Measurements from ENCODE around the gene HSFX1.
"Not testable (repeated sequence)": the region's sequence is repeated elsewhere in the genome, so short reads cannot be mapped to it uniquely, and the experiment has no call there.

The HSFX1 gene, protein sequence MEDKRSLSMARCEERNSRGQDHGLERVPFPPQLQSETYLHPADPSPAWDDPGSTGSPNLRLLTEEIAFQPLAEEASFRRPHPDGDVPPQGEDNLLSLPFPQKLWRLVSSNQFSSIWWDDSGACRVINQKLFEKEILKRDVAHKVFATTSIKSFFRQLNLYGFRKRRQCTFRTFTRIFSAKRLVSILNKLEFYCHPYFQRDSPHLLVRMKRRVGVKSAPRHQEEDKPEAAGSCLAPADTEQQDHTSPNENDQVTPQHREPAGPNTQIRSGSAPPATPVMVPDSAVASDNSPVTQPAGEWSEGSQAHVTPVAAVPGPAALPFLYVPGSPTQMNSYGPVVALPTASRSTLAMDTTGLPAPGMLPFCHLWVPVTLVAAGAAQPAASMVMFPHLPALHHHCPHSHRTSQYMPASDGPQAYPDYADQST

DNA sequence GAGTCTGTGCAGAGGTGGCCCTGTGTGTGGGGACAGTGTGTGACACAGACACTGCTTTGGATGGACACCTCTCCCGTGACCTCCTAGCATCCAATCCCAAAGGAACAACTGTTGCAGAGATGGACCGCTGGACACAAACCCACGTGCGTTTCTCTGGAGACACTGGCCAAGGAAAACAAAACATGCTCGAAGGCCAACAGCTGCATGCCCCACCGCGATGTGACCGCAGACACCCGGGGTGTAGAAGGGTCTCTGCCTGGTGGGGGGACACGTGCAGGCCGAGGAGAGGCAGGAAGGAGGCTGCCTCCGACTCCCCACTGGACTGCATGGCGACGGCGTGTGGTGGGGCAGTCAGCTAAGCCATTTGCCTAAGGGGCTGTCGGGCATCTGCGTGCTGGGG is at the start of gene HSFX1:
TSS of gene HSFX1 (plus strand) at position 301 of the 400 bp plus-strand sequence. CDS start 614 bp downstream, outside the sequence.
- DNase-seq: not testable (repeated sequence)

DNA sequence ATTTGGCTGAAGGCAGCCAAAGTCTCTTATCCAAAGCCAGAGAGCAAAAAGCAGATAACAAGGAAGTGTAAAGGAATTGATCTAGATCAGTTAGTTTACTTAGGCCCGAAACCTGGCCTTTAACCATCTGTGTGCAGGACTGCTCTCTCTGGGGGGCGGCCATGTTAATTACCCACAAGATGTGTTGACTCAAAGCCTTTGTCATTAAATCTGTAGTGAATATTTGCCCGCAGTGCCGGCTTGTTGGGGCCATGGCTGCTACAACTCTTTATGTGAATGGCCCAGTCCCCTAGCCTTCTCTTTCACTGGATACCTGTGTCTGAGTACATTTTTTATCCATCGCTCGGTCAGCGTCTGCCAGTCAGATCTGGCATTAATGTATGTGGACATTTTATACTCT is 46.6 kb upstream of the HSFX1 start:
- DNase-seq: not testable (repeated sequence)

DNA sequence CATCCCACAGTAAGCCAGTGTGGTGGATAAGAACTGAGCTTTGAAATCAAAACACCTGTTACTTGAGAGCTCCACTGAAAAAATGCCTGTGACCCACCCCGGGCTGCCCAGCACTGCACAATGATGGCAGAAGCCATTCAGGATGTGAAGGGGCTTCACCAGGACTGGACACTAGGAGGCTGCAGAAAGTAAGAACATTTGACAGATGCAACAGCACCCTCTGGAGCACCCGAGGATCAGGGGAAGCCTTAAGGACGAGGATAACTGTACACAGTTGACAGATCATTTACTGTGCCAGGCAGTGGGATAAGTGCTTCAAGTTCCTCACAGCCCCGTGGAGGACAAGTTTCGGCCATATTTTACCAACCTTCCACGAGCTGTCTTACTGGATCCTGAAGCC is 31.6 kb upstream of the HSFX1 start:
- DNase-seq: not testable (repeated sequence)

DNA sequence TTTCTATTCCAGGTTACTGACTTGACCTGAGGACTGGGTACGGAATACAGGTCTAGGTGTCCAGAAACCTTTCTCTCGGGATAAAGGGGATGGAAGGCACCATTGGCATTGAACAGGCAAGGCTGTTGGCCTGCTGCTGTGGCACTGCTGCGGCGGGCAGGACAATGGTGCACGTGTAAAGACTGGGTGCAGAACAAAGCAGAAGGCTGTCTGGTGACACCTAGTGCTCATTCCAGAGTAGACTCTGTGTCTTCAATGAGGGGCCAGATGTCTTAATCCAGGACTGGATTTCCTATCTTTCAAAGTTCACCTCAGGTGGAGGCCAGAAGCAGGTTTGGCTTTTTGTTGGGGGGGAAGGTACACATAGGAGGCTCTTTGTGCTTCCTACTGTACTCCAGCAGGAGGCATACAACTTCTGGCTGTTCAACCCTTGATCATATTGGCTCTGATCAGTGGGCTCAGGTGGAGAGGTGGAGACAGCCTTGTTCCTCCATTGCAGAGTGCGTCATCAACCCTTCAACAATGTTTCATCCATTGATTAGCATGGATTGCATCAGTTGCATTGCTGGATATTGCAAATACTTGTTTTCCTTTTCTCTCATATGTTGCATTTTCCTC is 27.4 kb upstream of the HSFX1 start:
- DNase-seq: not testable (repeated sequence)

DNA sequence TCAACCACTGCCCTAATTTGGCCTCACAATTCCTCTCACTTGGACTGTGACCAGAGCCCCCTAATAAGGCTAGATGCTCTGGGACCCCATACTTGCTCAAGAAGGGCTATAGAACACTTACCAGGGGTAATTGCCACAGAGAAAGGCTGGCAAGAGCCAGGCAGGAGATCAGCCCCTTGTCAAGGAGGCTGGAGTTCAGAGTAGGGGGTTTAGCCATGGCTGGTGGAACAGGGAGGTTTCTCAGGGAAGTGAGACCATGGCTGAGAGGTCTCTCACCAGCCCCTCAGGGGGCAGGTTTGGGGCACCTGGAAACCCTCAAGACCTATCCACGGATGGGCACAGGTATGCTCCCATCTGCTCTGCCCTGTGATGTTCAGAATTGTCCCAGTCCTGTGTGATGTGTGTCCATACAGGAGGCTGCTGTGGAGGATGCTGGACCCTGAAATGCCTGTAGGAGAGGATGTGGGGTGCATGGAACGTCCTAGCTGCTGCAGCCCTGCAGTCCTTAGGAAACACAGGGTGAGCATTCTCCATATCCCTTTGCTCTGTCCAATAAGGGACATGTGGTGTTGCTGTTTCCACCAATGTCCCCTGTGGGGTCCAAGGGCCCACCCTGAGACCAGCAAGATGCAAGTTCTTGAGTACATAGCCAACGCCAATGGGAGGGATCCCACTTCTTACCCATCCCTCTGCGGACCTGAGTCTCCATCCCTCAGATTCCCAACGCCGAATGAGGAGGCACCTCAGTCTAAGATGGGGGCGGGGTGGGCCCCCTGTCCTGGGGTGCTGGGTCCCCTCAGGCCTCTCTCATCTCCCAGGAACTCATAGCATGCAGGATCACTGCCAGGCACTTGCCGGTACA is 16.4 kb upstream of the HSFX1 start:
- no peak for DNase-seq

DNA sequence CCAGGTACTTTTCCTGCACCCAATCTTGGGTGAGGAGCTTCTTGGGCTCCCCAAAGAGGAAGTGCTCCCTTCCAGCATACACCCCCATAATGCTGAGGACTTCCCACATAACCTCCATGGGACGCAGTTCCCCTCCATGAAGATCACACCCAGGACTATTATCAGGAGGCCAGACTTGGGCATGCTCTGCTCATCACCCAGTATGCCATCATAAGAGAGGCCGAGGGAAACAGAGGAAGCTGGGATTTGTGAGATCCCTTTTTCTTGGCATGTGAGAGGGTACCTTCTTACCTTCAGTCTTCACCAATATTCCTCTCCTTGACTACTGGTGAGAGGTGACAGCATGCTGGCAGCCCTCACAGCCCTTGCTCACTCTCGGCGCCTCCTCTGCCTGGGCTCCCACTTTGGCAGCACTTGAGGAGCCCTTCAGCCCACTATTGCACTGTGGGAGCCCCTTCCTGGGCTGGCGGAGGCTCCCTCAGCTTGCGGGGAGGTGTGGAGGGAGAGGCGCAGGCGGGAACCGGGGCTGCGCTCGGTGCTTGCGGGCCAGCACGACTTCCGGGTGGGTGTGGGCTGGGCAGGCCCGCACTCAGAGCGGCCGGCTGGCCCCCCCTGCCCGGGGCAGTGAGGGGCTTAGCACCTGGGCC is 15.7 kb upstream of the HSFX1 start:
- no peak for DNase-seq

DNA sequence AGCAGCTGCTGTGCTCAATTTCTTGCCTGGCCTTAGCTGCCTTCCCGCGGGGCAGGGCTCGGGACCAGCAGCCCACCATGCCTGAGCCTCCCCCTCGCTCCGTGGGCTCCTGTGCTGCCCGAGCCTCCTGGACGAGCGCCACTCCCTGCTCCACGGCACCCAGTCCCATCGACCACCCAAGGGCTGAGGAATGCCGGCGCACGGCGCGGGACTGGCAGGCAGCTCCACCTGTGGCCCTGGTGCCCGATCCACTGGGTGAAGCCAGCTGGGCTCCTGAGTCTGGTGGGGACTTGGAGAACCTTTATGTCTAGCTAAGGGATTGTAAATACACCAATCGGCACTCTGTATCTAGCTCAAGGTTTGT is 15.2 kb upstream of the HSFX1 start:
- not testable (repeated sequence) for DNase-seq

DNA sequence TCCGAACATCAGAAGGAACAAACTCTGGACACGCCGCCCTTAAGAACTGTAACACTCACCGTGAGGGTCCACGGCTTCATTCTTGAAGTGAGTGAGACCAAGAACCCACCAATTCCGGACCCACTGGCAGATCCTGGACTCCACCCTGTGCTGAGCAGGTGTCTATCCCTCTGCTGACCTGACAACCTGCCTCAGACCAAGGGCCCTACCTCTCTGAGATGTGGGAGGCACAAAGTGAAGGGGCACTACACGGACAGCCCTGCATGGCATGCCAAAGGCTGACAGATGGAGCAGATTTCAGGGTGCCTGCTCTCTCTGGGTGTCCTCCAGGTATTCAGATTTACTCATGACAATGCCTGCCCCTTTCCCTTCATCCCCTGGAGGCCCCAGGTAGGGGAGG is 14.0 kb upstream of the HSFX1 start:
- DNase-seq: no peak

DNA sequence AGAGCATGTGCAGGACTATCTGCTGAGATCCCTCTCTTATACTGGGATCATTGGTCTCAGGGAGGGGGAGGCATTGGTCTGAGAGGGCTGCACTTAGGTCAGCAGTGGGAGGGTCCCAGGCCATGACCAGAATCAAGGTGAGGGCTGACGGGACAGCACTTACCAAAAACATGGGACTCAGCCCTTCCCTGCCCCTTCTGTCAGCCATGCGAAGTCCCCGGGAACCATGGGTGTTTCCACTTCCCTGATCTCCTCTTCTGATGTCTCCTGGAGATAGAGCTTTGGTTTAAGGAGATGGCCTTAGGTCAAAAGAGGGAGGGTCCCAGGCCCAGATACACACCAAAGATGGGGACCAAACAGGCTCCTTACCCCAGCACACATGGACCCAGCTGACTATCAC is 12.9 kb upstream of the HSFX1 start:
- no peak for DNase-seq

DNA sequence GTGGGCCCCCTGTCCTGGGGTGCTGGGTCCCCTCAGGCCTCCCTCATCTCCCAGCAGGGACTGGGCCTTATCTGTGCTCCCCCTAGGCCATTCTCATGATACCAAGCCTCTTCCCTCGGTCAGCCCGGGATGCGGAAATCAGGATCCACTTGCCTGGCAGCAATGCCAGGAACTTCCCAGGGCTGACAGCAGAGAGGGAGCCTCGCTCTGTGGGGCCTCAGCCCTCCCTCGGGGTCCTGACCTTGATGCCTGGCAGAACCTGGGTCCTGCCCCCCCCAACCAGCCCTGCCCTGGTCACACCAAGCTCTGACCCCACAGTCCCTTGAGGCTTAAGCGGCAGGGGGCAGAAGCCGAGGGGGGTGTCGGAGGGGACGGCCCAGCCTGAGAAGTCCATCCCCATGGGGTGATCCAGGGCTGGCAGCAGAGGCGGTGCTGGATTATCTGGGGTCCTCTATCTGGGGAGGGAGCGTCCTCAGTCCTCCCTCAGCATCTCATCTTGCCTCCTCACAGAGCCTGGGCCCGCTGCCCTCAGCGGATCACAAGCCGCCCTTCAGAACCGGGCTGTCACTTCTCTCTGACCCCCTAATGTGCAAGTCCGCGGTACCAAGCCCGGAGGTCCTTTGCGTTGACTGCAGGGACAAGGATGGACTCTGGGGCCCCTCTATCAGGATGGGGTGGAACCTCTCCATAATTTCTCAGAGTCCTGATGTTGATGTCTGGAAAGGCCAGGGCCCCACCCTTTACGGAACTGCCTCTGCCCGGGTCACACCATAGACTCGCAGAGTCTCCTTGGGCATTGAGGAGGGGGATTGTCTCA is 11.8 kb upstream of the HSFX1 start:
- not testable (repeated sequence) for DNase-seq

DNA sequence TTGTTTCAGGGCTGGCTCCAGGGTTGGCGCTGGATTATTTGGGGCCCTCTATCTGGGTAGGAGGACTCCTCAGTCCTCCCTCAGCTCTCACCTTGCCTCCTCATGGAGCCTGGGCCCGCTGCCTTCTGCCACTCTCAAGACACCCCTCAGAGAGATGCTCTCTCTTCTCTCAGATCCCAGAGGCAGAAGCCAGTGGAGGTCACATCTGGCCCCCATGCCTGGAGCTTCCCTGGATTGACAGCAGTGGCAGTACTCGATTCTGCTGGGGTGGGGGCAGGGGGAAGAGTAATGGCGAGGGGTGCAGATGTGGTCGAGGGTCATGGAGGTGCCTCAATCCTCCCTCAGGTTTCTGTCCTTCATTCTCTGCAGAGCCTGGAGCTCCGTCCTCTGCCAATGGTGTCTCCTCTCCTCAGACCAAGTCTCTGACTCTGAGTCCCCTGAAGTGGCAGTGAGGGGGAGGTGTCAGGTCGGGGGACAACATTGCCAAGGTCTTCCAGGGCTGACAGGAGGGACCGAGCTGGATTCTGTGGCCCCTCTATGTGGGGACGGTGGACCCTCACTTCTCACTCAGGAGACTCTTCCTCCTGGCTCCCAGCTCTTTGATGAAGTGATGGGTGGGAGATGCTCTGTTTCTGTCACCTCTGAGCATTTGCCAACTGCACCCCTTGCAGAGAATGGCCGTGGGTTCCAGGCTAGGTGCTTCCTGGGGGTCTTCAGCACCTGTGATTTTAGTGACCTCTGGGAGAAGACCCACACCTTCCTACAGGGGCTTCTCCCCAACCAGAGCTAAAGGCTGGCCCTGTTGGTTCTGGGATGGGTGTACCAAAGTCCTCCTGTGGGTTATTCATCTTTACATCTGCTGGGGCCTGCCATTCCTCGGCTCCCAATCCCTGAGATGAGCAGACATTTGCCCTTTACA is 10.9 kb upstream of the HSFX1 start:
- no peak for DNase-seq

DNA sequence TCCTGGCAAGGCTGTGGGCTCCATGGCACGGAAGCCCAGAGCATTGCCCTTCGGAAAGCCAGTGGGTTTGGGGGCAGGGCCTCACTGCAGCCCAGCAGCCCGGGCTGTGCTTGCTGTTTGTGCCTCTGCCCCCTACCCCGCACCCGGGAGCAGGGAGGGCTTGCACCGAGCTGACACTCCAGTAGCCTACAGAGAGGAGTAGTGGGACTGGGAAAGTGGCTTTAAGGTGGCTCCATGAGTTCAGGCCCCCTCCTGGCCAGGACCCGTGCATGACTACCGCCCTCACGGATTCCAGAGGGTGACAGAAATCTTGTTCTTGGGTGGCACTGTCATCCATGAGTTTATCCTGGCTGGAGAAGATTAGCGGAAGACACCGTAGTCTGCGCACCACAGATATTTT is 3.5 kb upstream of the HSFX1 start:
- not testable (repeated sequence) for DNase-seq

DNA sequence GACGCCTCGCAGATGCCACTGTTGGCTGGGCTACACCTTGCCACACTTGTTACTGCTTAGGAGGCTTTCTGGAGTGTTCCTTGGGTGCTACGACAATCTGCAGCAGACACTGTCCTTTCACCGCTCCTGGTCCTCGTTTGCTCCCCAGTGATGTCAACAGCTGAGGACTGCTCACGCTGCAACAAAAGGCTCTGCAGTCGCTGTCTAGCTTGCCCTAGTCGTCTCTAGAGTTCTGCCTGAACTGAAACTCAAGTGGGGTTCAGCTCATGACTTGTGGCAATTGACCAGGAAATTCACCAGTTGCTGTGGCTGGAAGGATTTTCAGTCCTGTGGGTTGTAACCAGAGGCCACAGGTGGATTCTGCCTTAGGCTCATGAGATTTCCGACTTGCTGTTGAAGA is 842 bp upstream of the HSFX1 start:
- not testable (repeated sequence) for DNase-seq

DNA sequence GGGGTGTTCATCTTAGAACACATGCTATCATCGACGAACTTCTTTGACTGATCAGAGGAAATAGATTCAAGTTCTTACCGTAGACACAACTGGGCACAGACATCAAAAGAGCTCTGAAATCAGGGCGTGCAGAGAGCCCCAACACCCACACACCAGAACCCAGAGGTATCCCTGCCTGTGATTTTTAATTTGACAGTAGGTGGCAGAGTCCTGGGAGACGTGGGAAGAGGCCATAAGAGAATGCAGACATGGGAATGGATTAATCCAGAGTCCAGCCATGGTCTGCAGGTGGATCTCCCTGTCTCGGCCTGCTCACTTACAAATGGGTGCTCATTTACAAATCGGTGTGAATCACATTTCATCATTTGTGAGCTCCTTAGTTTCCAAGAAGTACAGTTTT is 4.1 kb downstream of the HSFX1 start:
- DNase-seq: not testable (repeated sequence)

DNA sequence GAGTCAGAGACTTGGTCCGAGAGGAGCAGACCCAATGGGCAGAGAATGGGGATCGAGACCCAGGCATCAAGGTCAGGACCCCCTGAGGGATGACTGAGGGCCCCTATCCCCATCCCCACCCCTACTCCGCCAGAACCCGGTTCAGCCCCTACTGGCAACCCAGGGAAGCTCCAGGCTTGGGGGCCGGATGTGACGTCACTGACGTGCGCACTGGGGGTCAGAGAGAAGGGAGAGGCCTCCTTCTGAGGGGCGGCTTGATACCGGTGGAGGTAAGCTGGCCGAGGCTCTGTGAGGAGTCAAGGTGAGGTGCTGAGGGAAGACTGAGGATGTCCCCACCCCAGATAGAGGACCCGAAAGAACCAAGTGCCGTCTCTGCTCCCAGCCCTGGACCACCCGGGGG is 7.9 kb downstream of the HSFX1 start, which contains the start of gene MAGEA9:
TSS of gene MAGEA9 (plus strand) at position 204 of the 400 bp plus-strand sequence. CDS start 4,281 bp downstream, outside the sequence.
- DNase-seq: not testable (repeated sequence)

DNA sequence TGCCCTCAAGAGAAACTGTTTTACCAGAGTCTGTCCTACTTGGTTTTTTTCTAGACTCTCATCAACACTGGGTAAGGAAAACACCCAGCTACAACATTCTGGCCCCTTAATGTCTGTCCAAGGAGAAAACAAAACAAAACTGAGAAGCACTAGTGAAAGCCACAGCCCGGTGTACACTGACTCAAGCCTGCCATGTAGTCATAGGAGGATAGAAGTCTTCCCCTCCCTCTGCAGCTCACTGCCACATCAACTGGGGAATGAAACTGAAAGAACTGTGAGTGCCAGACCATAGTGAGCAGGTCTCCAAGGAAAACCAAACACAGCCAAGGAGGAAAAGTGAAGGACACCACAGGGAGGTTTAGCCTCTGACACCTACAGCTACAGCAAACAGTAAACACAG is 21.7 kb downstream of the HSFX1 start:
- not testable (repeated sequence) for DNase-seq

DNA sequence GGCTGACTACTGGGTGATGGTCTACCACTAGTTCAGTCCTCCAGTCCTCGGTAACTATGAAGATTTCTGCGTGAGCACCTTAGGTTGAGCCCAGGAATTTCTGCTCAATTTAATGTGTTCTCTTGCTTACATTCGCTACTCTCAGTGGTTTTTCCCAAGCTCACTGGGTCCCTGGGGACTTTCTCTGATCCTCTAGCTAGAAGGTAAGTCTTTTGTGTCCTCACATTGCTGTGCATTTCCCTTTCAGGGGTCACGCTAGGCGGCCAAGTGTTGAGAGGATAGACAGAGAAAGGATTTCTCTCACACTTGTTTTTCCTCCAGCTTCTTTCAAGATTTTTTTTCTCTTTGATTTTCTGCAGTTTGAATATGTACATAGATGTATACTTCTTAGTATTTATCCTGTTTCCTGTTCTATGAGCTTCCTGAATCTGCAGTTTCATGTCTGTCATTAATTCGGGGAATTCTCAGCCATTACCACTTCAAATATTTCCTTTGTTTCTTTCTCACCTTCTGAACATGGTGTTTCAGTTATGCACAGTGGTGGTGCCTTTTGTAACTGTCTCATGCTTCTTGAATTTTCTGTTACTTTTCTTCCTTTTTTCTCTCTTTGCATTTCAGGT is 25.3 kb downstream of the HSFX1 start:
- no peak for DNase-seq

DNA sequence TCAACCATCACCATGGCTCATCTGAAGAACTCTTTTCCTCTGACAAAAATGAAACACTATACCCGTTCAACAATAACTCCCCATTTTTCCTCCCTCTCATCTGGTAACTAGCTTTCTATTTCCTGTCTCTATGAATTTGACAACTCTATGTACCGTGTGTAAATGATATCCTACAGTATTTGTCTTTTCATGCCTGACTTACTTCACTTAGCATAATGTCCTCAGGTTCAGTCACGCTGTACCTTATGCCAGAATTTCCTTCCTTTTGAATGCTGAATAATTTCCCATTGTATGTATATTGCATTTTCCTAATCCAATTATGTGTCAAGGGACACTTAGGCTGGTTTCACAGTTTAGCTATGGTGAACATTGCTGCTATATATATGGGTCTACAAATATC is 26.1 kb downstream of the HSFX1 start:
- no peak for DNase-seq

DNA sequence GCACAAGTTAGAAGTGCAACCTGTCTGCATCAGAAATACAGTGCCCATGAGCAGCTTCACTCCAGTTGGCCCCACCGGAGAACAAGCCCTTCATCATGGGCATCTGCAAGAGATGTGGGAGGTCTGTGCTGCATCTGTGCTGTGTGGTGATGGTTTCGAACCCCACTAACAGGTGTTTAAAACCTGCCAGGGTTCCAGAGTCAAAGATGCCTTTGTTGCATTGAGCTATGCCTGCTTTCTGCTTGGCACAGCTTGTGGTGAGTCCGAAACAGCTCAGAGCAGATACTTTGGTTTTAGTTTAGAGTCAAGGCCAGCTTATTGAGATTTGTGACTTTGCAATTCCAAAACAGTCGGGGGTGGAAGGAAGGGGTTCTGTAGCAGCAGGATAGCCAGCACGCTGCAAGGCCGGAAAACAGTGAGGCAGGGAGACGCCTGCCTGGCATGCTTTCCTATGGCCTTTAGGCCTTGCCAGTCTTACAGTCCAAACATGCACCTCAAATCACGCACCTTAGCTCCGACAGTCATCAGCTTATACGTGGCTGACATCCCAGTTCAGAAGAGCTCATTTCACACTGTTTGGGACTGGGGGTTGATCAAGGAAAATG is 29.7 kb downstream of the HSFX1 start:
- DNase-seq: no peak

DNA sequence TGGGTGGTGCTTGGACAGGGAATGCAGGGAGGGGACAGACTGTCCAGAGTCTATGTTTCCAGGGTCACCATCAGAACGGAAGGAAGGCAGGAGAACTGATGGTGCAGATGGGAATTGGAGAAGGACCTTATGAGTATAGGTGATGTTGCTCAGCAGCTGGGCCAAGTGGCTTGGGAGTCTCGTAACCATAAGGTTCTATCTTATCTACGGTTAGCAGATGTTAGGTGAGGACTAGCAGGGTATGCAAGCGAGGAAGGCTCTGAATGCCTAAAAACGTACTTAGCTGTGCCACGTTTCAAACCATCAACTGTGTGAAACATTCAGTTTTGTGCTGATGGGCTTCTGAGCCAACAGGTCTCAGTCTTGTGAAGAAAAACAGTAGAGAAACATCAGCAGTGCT is 30.2 kb downstream of the HSFX1 start:
- DNase-seq: no peak
